ENCODE data around the gene CERT1.

- TF ChIP-seq CTCF (conservative IDR thresholded peaks at IDR 0.05; ENCODE audit: low read depth, low read length) (no peak), EZH2 (IDR thresholded peaks at IDR 0.05; ENCODE audit: borderline replicate concordance, low read depth, low read length, poor library complexity, severe bottlenecking) (no peak)
Measured at GRCh38 chr5:75457691-75458090, 53.7 kb downstream of the CERT1 start.
